A549 (cell line): Measurements from ENCODE around the gene HPN. TPM values are rescaled to one million over a fixed set of nuclear protein-coding genes. Genes with fewer than 3 reads are reported as not detected.

Source experiments
- ATAC-seq, 2 experiments: fragments of 200-7000 bp in 1 of 2; fragments of >200 bp in 1 of 2; cut with Nextera tagmentation in 1 of 2; cut with Tn5 transposase in 1 of 2; 3 replicates each; pipeline versions ENCODE4 v1.8.0 to v1.9.1; 2018 to 2020; ENCODE audit warnings: mild to moderate bottlenecking in 1 of 2, moderate library complexity in 1 of 2
- CTCF ChIA-PET: fragments of 300-600 bp; sonication (Branson Sonifier 250); formaldehyde crosslinking; extraction: SDS; loops from one replicate; lab custom pipeline; 2021; ENCODE audit warnings: antibody characterized with exemption, inconsistent platforms; lab: Yijun Ruan, JAX
- POLR2A ChIA-PET: fragments of 350-600 bp; formaldehyde crosslinking; extraction: SDS; loops from one replicate; lab custom pipeline; 2021; ENCODE audit warnings: antibody characterized with exemption, inconsistent platforms; lab: Yijun Ruan, JAX
- DNase-seq, 2 experiments: peaks; one replicate each; pipeline versions ENCODE4 v3.0.0 to v3.0.0-alpha.2; 2011 to 2016; ENCODE audit warnings: low read depth in 1 of 2, low spot score in 1 of 2
- FAIRE-seq: peaks from 2 replicates; lab custom pipeline; 2011; peaks lifted over from hg19 to GRCh38; lab: Jason Lieb, UNC
- H3K27ac ChIP-seq, 2 experiments: fragments of >200 bp; sonication (Bioruptor Twin); formaldehyde crosslinking; 3 replicates each; pipeline ENCODE4 v1.5.1; 2016 to 2017
- H3K4me1 ChIP-seq: fragments of >200 bp; sonication (Bioruptor Twin); formaldehyde crosslinking; 3 replicates; pipeline ENCODE4 v1.6.1; 2016
- H3K4me2 ChIP-seq: fragments of >200 bp; sonication (Bioruptor Twin); formaldehyde crosslinking; 3 replicates; pipeline ENCODE4 v1.6.1; 2016
- H3K4me3 ChIP-seq: fragments of >200 bp; sonication (Bioruptor Twin); formaldehyde crosslinking; 3 replicates; pipeline ENCODE4 v1.5.1; 2016
- H3K9me3 ChIP-seq: fragments of >200 bp; sonication (Bioruptor Twin); formaldehyde crosslinking; 3 replicates; pipeline ENCODE4 v1.6.1; 2016
- ATOH8 ChIP-seq: fragments of 250-450 bp; sonication (Bioruptor Pico); IDR thresholded peaks from 2 replicates; pipeline ENCODE4 v1.5.0; 2020; ENCODE audit warnings: low read depth, mild to moderate bottlenecking, moderate library complexity
- BHLHE40 ChIP-seq: IDR thresholded peaks from 2 replicates; pipeline ENCODE4 v1.6.1; 2012; ENCODE audit warnings: low read depth, low read length, inconsistent platforms
- CBX2 ChIP-seq: fragments of 200-600 bp; sonication (generic); IDR thresholded peaks from 2 replicates; pipeline ENCODE4 v1.6.1; 2016; ENCODE audit warnings: low read depth, mild to moderate bottlenecking, borderline replicate concordance
- CBX8 ChIP-seq: fragments of 200-600 bp; sonication (generic); IDR thresholded peaks from 2 replicates; pipeline ENCODE4 v1.6.1; 2016
- CEBPB ChIP-seq, 2 experiments: fragments of >200 bp in 1 of 2; sonication (Bioruptor Twin) in 1 of 2; formaldehyde crosslinking in 1 of 2; IDR thresholded peaks; 2 replicates each; pipeline ENCODE4 v1.6.1; 2012 to 2016
- CHD4 ChIP-seq: fragments of 200-600 bp; sonication (generic); IDR thresholded peaks from 2 replicates; pipeline ENCODE4 v1.6.1; 2016; ENCODE audit warnings: antibody characterized with exemption, mild to moderate bottlenecking, borderline replicate concordance
- EHF ChIP-seq: fragments of 250-450 bp; sonication (Bioruptor Pico); IDR thresholded peaks from 2 replicates; pipeline ENCODE4 v1.5.0; 2020; ENCODE audit warnings: mild to moderate bottlenecking
- EP300 ChIP-seq, 2 experiments: fragments of >200 bp; sonication (Bioruptor Twin); formaldehyde crosslinking; IDR thresholded peaks; 2 replicates in 1 of 2; 3 replicates in 1 of 2; pipeline ENCODE4 v1.6.1; 2016 to 2017
- ESRRA ChIP-seq: fragments of 150-350 bp; IDR thresholded peaks from 2 replicates; pipeline ENCODE4 v1.6.1; 2014; ENCODE audit warnings: mild to moderate bottlenecking, low read length, borderline replicate concordance
- FOSB ChIP-seq: fragments of 250-450 bp; sonication (Bioruptor Pico); IDR thresholded peaks from 2 replicates; pipeline ENCODE4 v1.5.0; 2020; ENCODE audit warnings: mild to moderate bottlenecking, moderate library complexity
- FOXS1 ChIP-seq: fragments of 250-450 bp; sonication (Bioruptor Pico); IDR thresholded peaks from 2 replicates; pipeline ENCODE4 v1.5.0; 2020; ENCODE audit warnings: mild to moderate bottlenecking, moderate library complexity
- GATA3 ChIP-seq: IDR thresholded peaks from 2 replicates; pipeline ENCODE4 v1.6.1; 2012; ENCODE audit warnings: borderline replicate concordance
- HDAC2 ChIP-seq: fragments of 200-600 bp; sonication (generic); IDR thresholded peaks from 2 replicates; pipeline ENCODE4 v1.6.1; 2016
- HES2 ChIP-seq: fragments of >200 bp; sonication (Bioruptor Twin); formaldehyde crosslinking; IDR thresholded peaks from 2 replicates; pipeline ENCODE4 v1.6.1; 2016
- HMGXB4 ChIP-seq: fragments of 250-450 bp; sonication (Bioruptor Pico); IDR thresholded peaks from 2 replicates; pipeline ENCODE4 v1.5.0; 2021; ENCODE audit warnings: mild to moderate bottlenecking, moderate library complexity, borderline replicate concordance
- HOXA7 ChIP-seq: fragments of 250-450 bp; sonication (Bioruptor Pico); IDR thresholded peaks from 2 replicates; pipeline ENCODE4 v1.5.0; 2020; ENCODE audit warnings: mild to moderate bottlenecking, moderate library complexity
- JUN ChIP-seq, 2 experiments: fragments of >200 bp; sonication (Bioruptor Twin); formaldehyde crosslinking; IDR thresholded peaks; 2 replicates in 1 of 2; 3 replicates in 1 of 2; pipeline ENCODE4 v1.6.1; 2016 to 2017
- JUNB ChIP-seq: fragments of >200 bp; sonication (Bioruptor Twin); formaldehyde crosslinking; IDR thresholded peaks from 2 replicates; pipeline ENCODE4 v1.6.1; 2016
- MAFK ChIP-seq: fragments of 450-650 bp; IDR thresholded peaks from 2 replicates; pipeline ENCODE4 v1.6.1; 2014; ENCODE audit not compliant: partially characterized antibody
- MAX ChIP-seq: IDR thresholded peaks from 2 replicates; pipeline ENCODE4 v1.6.1; 2012
- MAZ ChIP-seq: fragments of 150-350 bp; IDR thresholded peaks from 2 replicates; pipeline ENCODE4 v1.6.1; 2014; ENCODE audit warnings: antibody characterized with exemption, low read depth, low read length, borderline replicate concordance
- MYC ChIP-seq: IDR thresholded peaks from 2 replicates; pipeline ENCODE4 v1.6.1; 2012; ENCODE audit warnings: mild to moderate bottlenecking, inconsistent platforms, low read length, improper control_type of control experiment, borderline replicate concordance
- NFE2L2 ChIP-seq: fragments of 150-350 bp; conservative IDR thresholded peaks from 2 replicates; pipeline ENCODE4 v1.6.1; 2014; ENCODE audit warnings: low read length
- NR3C1 ChIP-seq: fragments of >200 bp; sonication (Bioruptor Twin); formaldehyde crosslinking; IDR thresholded peaks from 3 replicates; pipeline ENCODE4 v1.6.1; 2017
- PBX3 ChIP-seq: IDR thresholded peaks from 2 replicates; pipeline ENCODE4 v1.6.1; 2012
- POLR2AphosphoS2 ChIP-seq: conservative IDR thresholded peaks from 2 replicates; pipeline ENCODE4 v1.6.1; 2012; ENCODE audit warnings: low read length, improper control_type of control experiment, inconsistent platforms
- RCOR1 ChIP-seq: fragments of 150-350 bp; IDR thresholded peaks from 2 replicates; pipeline ENCODE4 v1.6.1; 2014; ENCODE audit warnings: antibody characterized with exemption, low read length, low read depth
- RNF2 ChIP-seq: fragments of 200-600 bp; sonication (generic); IDR thresholded peaks from 2 replicates; pipeline ENCODE4 v1.6.1; 2016; ENCODE audit warnings: low read depth, mild to moderate bottlenecking, antibody characterized with exemption, moderate library complexity, borderline replicate concordance
- SREBF2 ChIP-seq: fragments of 450-650 bp; IDR thresholded peaks from 2 replicates; pipeline ENCODE4 v1.6.1; 2014; ENCODE audit warnings: mild to moderate bottlenecking, moderate library complexity
- ZC3H11A ChIP-seq: fragments of 450-650 bp; IDR thresholded peaks from 2 replicates; pipeline ENCODE4 v1.6.1; 2014; ENCODE audit warnings: antibody characterized with exemption, mild to moderate bottlenecking
- ZFP36 ChIP-seq: fragments of 450-650 bp; IDR thresholded peaks from 2 replicates; pipeline ENCODE4 v1.6.1; 2014; ENCODE audit warnings: borderline replicate concordance; ENCODE audit not compliant: partially characterized antibody
- ZNF302 ChIP-seq: fragments of 250-450 bp; sonication (Bioruptor Pico); IDR thresholded peaks from 2 replicates; pipeline ENCODE4 v1.9.0; 2021; ENCODE audit warnings: inconsistent platforms, mild to moderate bottlenecking, moderate library complexity
- ZSCAN20 ChIP-seq: fragments of 250-450 bp; sonication (Bioruptor Pico); IDR thresholded peaks from 2 replicates; pipeline ENCODE4 v1.8.0; 2022; ENCODE audit warnings: mild to moderate bottlenecking, moderate library complexity
- WGBS: methylation state at CpG from one replicate; pipeline ENCODE4 v1.1.6; 2017; ENCODE audit errors: missing lambda C conversion rate; 5-methylcytosine and 5-hydroxymethylcytosine counted together
- polyA plus RNA-seq, 4 experiments: library from polyadenylated mRNA; depleted of rRNA in 3 of 4; stranded (reverse); fragments of >200 nt; fragmentation: RNase III in 1 of 4; extraction: RNeasy Plus Mini Kit Qiagen cat#74134 plus additional on column Dnase treatment in 1 of 4; gene quantifications; 2 replicates in 3 of 4; 3 replicates in 1 of 4; pipeline ENCODE4 v1.2.3, GENCODE V29; 2011 to 2017

The HPN gene
- polyA plus RNA-seq, 2 of the 4 experiments (the other 2 are of a cell fraction), result 0.06 to 0.08 TPM

GRCh38 chr19:35066121-35066520 lies 24.6 kb downstream of the HPN start:
- POLR2A ChIA-PET, result no interaction called here
- no peak for FAIRE-seq
- DNase-seq, result no peak
- no peak overlapping the region for H3K4me3 ChIP-seq
- peaks cover 21% of the 10 kb centered on the region for H3K9me3 ChIP-seq
- no peak overlapping the region for H3K4me2 ChIP-seq
- H3K27ac ChIP-seq, result no peak overlapping the region
- 84% methylated on average over 15 of the region's 15 CpGs for WGBS
- peaks cover 9% of the 10 kb centered on the region; the same call in 2 of the 3 replicates for H3K4me1 ChIP-seq
- TF ChIP-seq JUNB (no peak), HOXA7 (CRISPR knock-in tag) (no peak), EHF (no peak), GATA3 (no peak), HDAC2 (no peak), MYC (no peak), BHLHE40 (no peak), ZC3H11A (no peak), FOSB (no peak), ATOH8 (CRISPR knock-in tag) (no peak), RNF2 (no peak), RCOR1 (no peak), MAZ (no peak), HMGXB4 (CRISPR knock-in tag) (no peak), SREBF2 (no peak), FOXS1 (CRISPR knock-in tag) (no peak)
- CTCF ChIA-PET, result interaction anchor here (0.6 to 18.1 kb wide), 39 partner anchors 8 to 426 kb away, joined by 3 to 374 read pairs (median 6); partner anchors contain the start of genes FXYD1, FXYD3, FXYD5 and FXYD7
- no peak for ATAC-seq

- ATAC-seq (peak; percentile 83 to 95), FAIRE-seq (peak; percentile 86), DNase-seq (peak; percentile 90 to 93)
- ChIA-PET CTCF (interaction anchor here (0.5 to 18.1 kb wide), 58 partner anchors 9 to 811 kb away, joined by 3 to 374 read pairs (median 5); partner anchors contain the start of genes FXYD1, FXYD3, FXYD5 and FXYD7), POLR2A (interaction anchor here (0.7 kb wide), 1 partner anchor 74 kb away, joined by 3 read pairs; no protein-coding TSS in a partner anchor)
- H3K9me3 ChIP-seq, result peaks cover 22% of the 10 kb centered on the region
- H3K27ac ChIP-seq, result no peak overlapping the region
- peaks cover 9% of the 10 kb centered on the region; the same call in 2 of the 3 replicates for H3K4me1 ChIP-seq
- no peak overlapping the region; the same call in 2 of the 3 replicates for H3K4me3 ChIP-seq
- 19% methylated on average over 13 of the region's 14 CpGs for WGBS
- 0 out of 3 replicates have a peak overlapping the region, but pooled peaks have one; percentile 5 for H3K4me2 ChIP-seq
- TF ChIP-seq MAFK, result peak; percentile 13
- TF ChIP-seq CEBPB (IDR thresholded peaks at IDR 0.05), result 0 out of 4 replicates have a peak, but pooled peaks of 1 of the 2 experiments have one; percentile 33
- TF ChIP-seq JUN (IDR thresholded peaks at IDR 0.05), result no peak
- no peak for TF ChIP-seq ZNF302 (CRISPR knock-in tag)
- no peak for TF ChIP-seq POLR2AphosphoS2
- no peak for TF ChIP-seq HES2
- no peak for TF ChIP-seq PBX3
- no peak for TF ChIP-seq HOXA7 (CRISPR knock-in tag)
- TF ChIP-seq NR3C1, result no peak
- no peak for TF ChIP-seq RCOR1
- TF ChIP-seq CBX2, result no peak
- TF ChIP-seq ZSCAN20, result no peak
- TF ChIP-seq MAX, result peak; percentile 64
- no peak for TF ChIP-seq NFE2L2
- TF ChIP-seq CBX8, result no peak
- no peak for TF ChIP-seq GATA3
- TF ChIP-seq ESRRA, result no peak
- TF ChIP-seq EP300 (IDR thresholded peaks at IDR 0.05), result no peak
- TF ChIP-seq CHD4, result no peak
- no peak for TF ChIP-seq ZFP36
These were observed 25.4 kb downstream of the HPN start for GRCh38 chr19:35066691-35067563.
